ENCODE results near the gene PRKCB.
"Not testable (repeated sequence)": the region's sequence is repeated elsewhere in the genome, so short reads cannot be mapped to it uniquely, and the experiment has no call there.

PRKCB gene

DNA sequence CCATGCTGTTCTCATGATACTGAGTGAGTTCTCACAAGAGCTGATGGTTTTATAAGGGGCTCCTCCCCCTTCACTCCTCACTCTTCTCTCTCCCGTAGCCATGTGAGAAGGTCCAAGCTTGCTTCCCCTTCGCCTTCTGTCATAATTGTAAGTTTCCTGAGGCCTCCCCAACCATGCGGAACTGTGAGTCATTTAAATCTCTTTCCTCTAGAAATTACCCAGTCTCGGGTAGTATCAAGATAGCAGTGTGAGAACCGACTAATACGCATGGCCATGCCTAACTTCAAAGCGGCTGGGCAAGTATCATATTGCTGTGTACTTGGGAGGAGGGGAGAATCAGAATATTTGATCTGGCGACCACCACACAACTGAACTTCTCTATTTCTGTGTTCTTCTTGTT lies 88.3 kb downstream of the PRKCB start:
- CTCF ChIA-PET, result no interaction called here
- no peak for DNase-seq (ENCODE audit: low read depth, low spot score)
- H3K4me3 ChIP-seq (ENCODE audit: low read depth, low read length), result no peak overlapping the region
- TF ChIP-seq, protein P1, sequence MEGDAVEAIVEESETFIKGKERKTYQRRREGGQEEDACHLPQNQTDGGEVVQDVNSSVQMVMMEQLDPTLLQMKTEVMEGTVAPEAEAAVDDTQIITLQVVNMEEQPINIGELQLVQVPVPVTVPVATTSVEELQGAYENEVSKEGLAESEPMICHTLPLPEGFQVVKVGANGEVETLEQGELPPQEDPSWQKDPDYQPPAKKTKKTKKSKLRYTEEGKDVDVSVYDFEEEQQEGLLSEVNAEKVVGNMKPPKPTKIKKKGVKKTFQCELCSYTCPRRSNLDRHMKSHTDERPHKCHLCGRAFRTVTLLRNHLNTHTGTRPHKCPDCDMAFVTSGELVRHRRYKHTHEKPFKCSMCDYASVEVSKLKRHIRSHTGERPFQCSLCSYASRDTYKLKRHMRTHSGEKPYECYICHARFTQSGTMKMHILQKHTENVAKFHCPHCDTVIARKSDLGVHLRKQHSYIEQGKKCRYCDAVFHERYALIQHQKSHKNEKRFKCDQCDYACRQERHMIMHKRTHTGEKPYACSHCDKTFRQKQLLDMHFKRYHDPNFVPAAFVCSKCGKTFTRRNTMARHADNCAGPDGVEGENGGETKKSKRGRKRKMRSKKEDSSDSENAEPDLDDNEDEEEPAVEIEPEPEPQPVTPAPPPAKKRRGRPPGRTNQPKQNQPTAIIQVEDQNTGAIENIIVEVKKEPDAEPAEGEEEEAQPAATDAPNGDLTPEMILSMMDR (IDR thresholded peaks at IDR 0.05; ENCODE audit: insufficient read depth, low read length, missing control alignments), result no peak
- POLR2A ChIA-PET, result no interaction called here

DNA sequence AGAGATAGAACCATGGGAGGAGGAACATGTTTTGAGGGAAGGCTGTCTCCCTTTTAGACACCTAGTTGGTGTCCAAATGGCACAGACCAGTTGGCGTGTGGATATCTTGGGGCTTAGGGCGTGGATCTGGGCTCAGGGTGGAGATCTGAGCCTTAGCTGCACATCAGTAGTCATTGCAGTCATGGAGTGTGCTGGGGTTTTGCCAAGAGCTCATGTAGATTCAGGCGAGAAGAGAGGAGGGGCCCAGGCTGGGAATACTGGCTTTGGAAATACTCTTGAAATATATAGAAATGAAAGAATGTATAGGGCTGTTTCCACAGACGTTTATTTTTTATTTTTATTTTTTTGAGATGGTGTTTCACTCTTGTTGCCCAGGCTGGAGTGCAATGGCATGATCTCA lies 92.0 kb downstream of the PRKCB start:
- TF ChIP-seq, protein P1 (IDR thresholded peaks at IDR 0.05; ENCODE audit: insufficient read depth, low read length, missing control alignments), result no peak
- no peak overlapping the region for H3K4me3 ChIP-seq (ENCODE audit: low read depth, low read length)
- ChIA-PET CTCF (no interaction called here), POLR2A (no interaction called here)
- no peak for DNase-seq (ENCODE audit: low read depth, low spot score)

DNA sequence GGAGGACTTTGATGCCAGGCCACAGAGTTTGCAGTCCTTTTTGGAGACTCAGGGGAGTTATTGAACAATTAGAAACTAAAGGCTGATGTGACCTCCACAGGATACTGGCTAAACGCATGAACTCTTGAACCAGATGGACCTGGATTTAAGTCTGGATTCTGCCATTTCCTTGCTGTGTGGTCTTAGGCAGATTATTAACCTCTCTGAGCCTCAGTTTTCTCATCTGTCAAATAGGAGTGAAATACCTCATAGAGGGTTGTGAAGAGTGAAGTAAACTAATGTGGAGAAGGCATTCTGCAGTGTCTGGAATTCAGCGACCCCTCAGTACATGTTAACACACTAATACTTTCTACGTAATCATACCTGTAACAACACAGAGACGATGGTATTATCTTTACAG lies 93.5 kb downstream of the PRKCB start:
- TF ChIP-seq, protein P1 (IDR thresholded peaks at IDR 0.05; ENCODE audit: insufficient read depth, low read length, missing control alignments), result no peak
- ChIA-PET POLR2A (no interaction called here), CTCF (no interaction called here)
- no peak overlapping the region for H3K4me3 ChIP-seq (ENCODE audit: low read depth, low read length)
- DNase-seq (ENCODE audit: low read depth, low spot score), result no peak

DNA sequence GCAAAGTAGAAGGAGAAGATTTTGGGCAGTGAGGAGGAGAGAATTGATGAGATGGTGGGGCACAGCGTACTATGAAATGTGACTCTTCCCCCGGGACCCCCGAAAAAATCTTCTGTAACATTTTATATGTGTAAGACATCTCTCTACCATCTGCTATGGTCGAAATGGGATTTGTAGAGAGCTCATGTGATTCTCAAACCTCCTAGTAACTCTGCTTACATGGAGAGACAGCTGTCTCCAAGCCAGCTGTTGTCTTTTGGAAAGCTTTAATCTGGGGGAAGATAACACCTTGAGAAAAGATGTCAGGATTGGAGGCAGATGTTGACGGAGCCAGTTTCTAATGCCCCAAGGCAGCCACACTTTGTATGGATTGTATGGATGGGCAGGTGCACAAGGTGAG lies 94.1 kb downstream of the PRKCB start:
- CTCF ChIA-PET, result no interaction called here
- H3K4me3 ChIP-seq (ENCODE audit: low read depth, low read length), result no peak overlapping the region
- TF ChIP-seq, protein P1 (IDR thresholded peaks at IDR 0.05; ENCODE audit: insufficient read depth, low read length, missing control alignments), result no peak
- no peak for DNase-seq (ENCODE audit: low read depth, low spot score)
- POLR2A ChIA-PET, result no interaction called here

DNA sequence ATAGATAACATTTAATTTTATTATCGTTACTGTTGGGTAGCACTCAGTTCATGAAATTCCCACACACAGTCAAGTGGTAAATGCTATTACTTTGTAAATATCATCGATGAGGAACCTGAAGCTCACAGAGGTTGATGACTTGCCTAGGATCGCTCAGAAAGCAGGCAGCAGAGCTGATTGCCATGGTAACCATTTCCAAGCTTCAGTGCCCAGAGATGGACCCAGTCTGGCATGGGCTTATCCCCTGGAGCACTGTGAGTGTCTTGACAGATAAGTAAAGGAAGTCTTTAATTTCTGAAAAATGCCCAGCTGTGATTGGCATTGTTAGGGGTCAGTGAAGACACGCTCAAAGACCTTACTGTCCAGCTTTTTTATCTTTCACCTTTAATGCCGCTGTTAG lies 95.0 kb downstream of the PRKCB start:
- TF ChIP-seq, protein P1 (IDR thresholded peaks at IDR 0.05; ENCODE audit: insufficient read depth, low read length, missing control alignments), result no peak
- no peak overlapping the region for H3K4me3 ChIP-seq (ENCODE audit: low read depth, low read length)
- POLR2A ChIA-PET, result no interaction called here
- DNase-seq (ENCODE audit: low read depth, low spot score), result no peak
- CTCF ChIA-PET, result no interaction called here

DNA sequence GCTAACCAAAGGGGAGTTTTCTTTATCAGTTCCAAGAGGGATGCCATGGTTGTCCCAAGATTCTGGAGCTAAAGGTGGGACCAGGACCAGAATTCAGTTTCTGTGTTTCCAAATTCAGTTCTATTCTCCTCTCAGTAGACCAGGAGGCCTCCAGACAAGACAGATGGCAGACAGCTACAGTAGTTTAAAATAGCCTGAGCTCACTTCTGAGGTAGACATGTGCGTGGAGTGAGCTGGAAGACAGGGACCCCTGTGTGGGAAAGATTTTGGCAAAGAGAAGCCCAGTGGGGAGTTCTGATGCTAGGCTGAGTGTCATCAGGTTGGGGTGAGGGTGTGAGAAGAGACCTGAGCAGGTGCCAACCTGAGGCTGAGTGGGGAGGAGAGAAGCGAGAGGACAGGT lies 95.4 kb downstream of the PRKCB start:
- TF ChIP-seq, protein P1 (IDR thresholded peaks at IDR 0.05; ENCODE audit: insufficient read depth, low read length, missing control alignments), result no peak
- POLR2A ChIA-PET, result no interaction called here
- H3K4me3 ChIP-seq (ENCODE audit: low read depth, low read length), result no peak overlapping the region
- CTCF ChIA-PET, result no interaction called here
- no peak for DNase-seq (ENCODE audit: low read depth, low spot score)

DNA sequence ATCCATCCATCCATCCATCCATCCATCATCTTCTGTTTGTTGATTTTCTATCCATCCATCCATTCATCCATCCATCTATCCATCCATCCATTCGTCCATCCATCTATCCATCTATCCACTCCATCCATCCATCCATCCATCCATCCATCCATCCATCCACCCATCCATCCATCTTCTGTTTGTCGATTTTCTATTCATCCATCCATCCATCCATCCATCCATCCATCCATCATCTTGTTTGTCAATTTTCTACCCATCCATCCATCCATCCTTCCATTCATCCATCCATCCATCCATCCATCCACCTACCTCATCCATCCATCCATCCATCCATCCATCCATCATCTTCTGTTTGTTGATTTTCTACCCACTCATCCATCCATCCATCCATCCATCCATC lies 97.9 kb downstream of the PRKCB start:
- DNase-seq (ENCODE audit: low read depth, low spot score); POLR2A ChIA-PET; CTCF ChIA-PET; H3K4me3 ChIP-seq (ENCODE audit: low read depth, low read length): not testable (repeated sequence)

Data from AG04449 (cell line).